Measurements from ENCODE around the gene SHMT2.

- no peak for TF ChIP-seq CTCF (conservative IDR thresholded peaks at IDR 0.05; ENCODE audit: low read depth in 2 of 2)
- no peak for TF ChIP-seq POLR2AphosphoS5 (IDR thresholded peaks at IDR 0.05; ENCODE audit: low read depth)
- TF ChIP-seq EZH2phosphoT487 (IDR thresholded peaks at IDR 0.05; ENCODE audit: unreplicated experiment) = no peak
- TF ChIP-seq EZH2 (IDR thresholded peaks at IDR 0.05; ENCODE audit: low read depth, unreplicated experiment) = no peak
These were observed 31.2 kb upstream of the SHMT2 start for GRCh38 chr12:57198329-57198728.
